Epithelial cell of proximal tubule (primary cell): ENCODE data around the gene RHOU. TPM values are rescaled to one million over a fixed set of nuclear protein-coding genes. Genes with fewer than 3 reads are reported as not detected.

ENCODE experiments used
- DNase-seq: peaks from one replicate; pipeline ENCODE4 v3.0.0-alpha.2; 2011; ENCODE audit warnings: low read depth
- H3K4me3 ChIP-seq: 2 replicates; pipeline ENCODE4 v1.5.1; 2011; ENCODE audit warnings: low read depth, mild to moderate bottlenecking, low read length
- CTCF ChIP-seq: conservative IDR thresholded peaks from 2 replicates; pipeline ENCODE4 v1.5.1; 2012; ENCODE audit warnings: low read depth, mild to moderate bottlenecking, low read length
- total RNA-seq: library from RNA; depleted of rRNA; stranded (reverse); fragments of >200 nt; gene quantifications from 2 replicates; pipeline ENCODE4 v1.2.3, GENCODE V29; 2015

RHOU gene
- total RNA-seq, 1 donor from 2014 or later: 0.58 TPM

GRCh38 chr1:228778026-228778425 lies 42.7 kb downstream of the RHOU start:
- no peak for DNase-seq
- no peak for TF ChIP-seq CTCF
- H3K4me3 ChIP-seq: no peak overlapping the region

GRCh38 chr1:228778466-228778865 lies 43.2 kb downstream of the RHOU start:
- TF ChIP-seq CTCF: no peak
- no peak overlapping the region for H3K4me3 ChIP-seq
- DNase-seq: no peak

GRCh38 chr1:228778961-228779360 lies 43.7 kb downstream of the RHOU start:
- TF ChIP-seq CTCF: no peak

GRCh38 chr1:228781161-228781808 lies 46.0 kb downstream of the RHOU start:
- DNase-seq: no peak
- H3K4me3 ChIP-seq: no peak overlapping the region
- TF ChIP-seq CTCF: no peak

More at GRCh38 chr1:228778961-228779360, 43.7 kb downstream of the RHOU start:
- H3K4me3 ChIP-seq: no peak overlapping the region
- DNase-seq: no peak

- H3K4me3 ChIP-seq: no peak overlapping the region
- TF ChIP-seq CTCF: no peak
- no peak for DNase-seq
Measured at GRCh38 chr1:228781809-228782661, 46.8 kb downstream of the RHOU start.

- no peak for TF ChIP-seq CTCF
- no peak overlapping the region for H3K4me3 ChIP-seq
- peak; percentile 37 for DNase-seq
Measured at GRCh38 chr1:228782662-228783417, 47.6 kb downstream of the RHOU start.
